Aorta (tissue), 5 donors: ENCODE data around the gene CHEK1. TPM values are rescaled to one million over a fixed set of nuclear protein-coding genes. Genes with fewer than 3 reads are reported as not detected.
"Not testable (repeated sequence)": the region's sequence is repeated elsewhere in the genome, so short reads cannot be mapped to it uniquely, and the experiment has no call there.

ENCODE experiments used
- ATAC-seq: fragments of 200-7000 bp; cut with Tn5 transposase; one replicate; pipeline ENCODE4 v1.9.1; 2022; ENCODE audit warnings: moderate library complexity; ENCODE audit not compliant: low FRiP score
- DNase-seq, 2 donors: peaks; one replicate each; pipeline ENCODE4 v3.0.0-alpha.2; 2020
- H3K27ac ChIP-seq, 2 donors: one replicate each; pipeline ENCODE4 v1.5.1; 2013; ENCODE audit warnings: low read length in 2 of 2, mild to moderate bottlenecking in 2 of 2, moderate library complexity in 2 of 2, control low read depth in 1 of 2, inconsistent platforms in 1 of 2, low read depth in 1 of 2
- H3K27me3 ChIP-seq, 2 donors: one replicate each; pipeline ENCODE4 v1.6.1; 2013; ENCODE audit warnings: control low read depth in 1 of 2, low read length in 1 of 2, mild to moderate bottlenecking in 1 of 2, moderate library complexity in 1 of 2; ENCODE audit not compliant: insufficient read depth in 2 of 2, control insufficient read depth in 1 of 2
- H3K36me3 ChIP-seq, 2 donors: one replicate each; pipeline ENCODE4 v1.6.1; 2013; ENCODE audit warnings: control low read depth in 1 of 2, low read length in 1 of 2, mild to moderate bottlenecking in 1 of 2; ENCODE audit not compliant: insufficient read depth in 2 of 2, control insufficient read depth in 1 of 2
- H3K4me1 ChIP-seq, 2 donors: one replicate each; pipeline ENCODE4 v1.6.1; 2013; ENCODE audit warnings: low read length in 2 of 2, control low read depth in 1 of 2, mild to moderate bottlenecking in 1 of 2, moderate library complexity in 1 of 2; ENCODE audit not compliant: insufficient read depth in 2 of 2, control insufficient read depth in 1 of 2
- H3K4me3 ChIP-seq, 2 donors: one replicate each; pipeline ENCODE4 v1.5.1; 2013; ENCODE audit warnings: low read length in 2 of 2, control low read depth in 1 of 2, mild to moderate bottlenecking in 1 of 2
- H3K9me3 ChIP-seq: one replicate; pipeline ENCODE4 v1.6.1; 2013; ENCODE audit warnings: mild to moderate bottlenecking, low read length; ENCODE audit not compliant: control insufficient read depth
- WGBS, 2 donors: extraction: QIAGEN DNeasy Blood & Tissue Kit; methylation state at CpG; one replicate each; pipeline ENCODE4 v1.1.7; 2013; 5-methylcytosine and 5-hydroxymethylcytosine counted together
- intact Hi-C, 2 donors: fragments of 100-400 bp; cut with DNase I; formaldehyde crosslinking; loops; one replicate each; pipeline versions ENCODE4 v1.14.2 to v1.15.0; 2022
- polyA plus RNA-seq, 2 donors: library from polyadenylated mRNA; stranded (reverse); fragments of 200-250 nt; gene quantifications; one replicate each; pipeline ENCODE4 v1.2.3, GENCODE V29; 2013
- total RNA-seq, 2 donors: library from RNA; stranded (reverse); fragmentation: NEBNext Ultra II Directional; extraction: Animal tissue kit (Norgen Biotek cat#: 25700); gene quantifications; one replicate each; pipeline ENCODE4 v1.2.1, GENCODE V29; 2021
- donor health status: healthy with polysubstance abuse.
- donor health status: Bipolar disorder and iron deficiency.
- donor health status: DM: no; HTN: no; CAD: no.
- donor health status: DM: no; HTN: no; CAD: no.
- donor health status: DM: yes; HTN: yes; CAD: no.

CHEK1 gene
- total and polyA plus RNA-seq, 4 donors: 2.1 to 6.2 (median 3.5) TPM

DNA sequence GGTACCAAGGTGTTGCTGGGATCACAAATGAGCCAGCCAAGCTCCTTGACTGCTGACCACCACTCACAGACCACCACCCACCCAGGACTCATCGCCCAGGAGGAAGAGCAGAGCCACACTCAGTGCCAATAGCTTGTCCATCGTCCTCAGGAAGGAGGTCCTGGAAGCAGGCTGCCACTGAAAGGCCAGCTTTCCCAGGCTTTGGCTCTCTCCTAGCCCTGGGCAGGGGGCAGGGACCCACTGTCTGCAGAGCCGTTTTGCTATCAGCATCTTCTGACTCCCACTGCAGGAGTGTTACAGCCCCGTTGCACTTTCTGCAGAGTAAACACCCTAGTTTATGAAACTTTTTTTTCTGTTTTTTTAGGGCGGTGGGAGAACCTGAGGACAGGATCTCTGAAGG is 67.9 kb downstream of the CHEK1 start:
- Histone ChIP-seq H3K4me1 (no peaks in the 10 kb centered on the region), H3K4me3 (no peak overlapping the region), H3K27ac (no peak overlapping the region), H3K36me3 (no peaks in the 10 kb centered on the region), H3K9me3 (no peaks in the 10 kb centered on the region), H3K27me3 (no peaks in the 10 kb centered on the region)
- WGBS, 2 donors: 73 to 74% methylated on average over 5 of the region's 5 CpGs
- DNase-seq (no peak), ATAC-seq (no peak)
- intact Hi-C loops: no loop called here

DNA sequence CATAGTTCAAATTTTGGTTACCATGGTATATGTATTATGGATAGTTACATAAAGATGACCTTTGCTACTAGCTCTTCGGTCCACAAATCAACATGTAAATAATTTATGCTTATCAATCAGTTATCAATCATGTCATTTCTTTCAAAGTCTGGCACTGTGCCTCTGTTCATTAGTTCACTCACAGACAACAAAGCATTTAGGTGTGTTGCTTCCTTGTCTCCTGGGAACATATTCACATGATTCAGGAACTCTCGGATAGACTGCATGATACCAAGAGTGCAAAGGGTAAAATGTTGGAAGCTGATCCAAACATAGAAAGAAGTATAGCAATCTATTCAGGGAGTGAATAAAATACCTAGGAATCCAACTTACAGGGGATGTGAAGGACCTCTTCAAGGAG is 70.0 kb downstream of the CHEK1 start:
- Histone ChIP-seq H3K27me3 (no peaks in the 10 kb centered on the region), H3K36me3 (no peaks in the 10 kb centered on the region), H3K9me3 (no peaks in the 10 kb centered on the region), H3K4me1 (no peaks in the 10 kb centered on the region), H3K27ac (no peak overlapping the region), H3K4me3 (no peak overlapping the region)
- ATAC-seq (no peak), DNase-seq (no peak)
- intact Hi-C loops: no loop called here
- WGBS, 2 donors: 89 to 91% methylated on average over 2 of the region's 2 CpGs

DNA sequence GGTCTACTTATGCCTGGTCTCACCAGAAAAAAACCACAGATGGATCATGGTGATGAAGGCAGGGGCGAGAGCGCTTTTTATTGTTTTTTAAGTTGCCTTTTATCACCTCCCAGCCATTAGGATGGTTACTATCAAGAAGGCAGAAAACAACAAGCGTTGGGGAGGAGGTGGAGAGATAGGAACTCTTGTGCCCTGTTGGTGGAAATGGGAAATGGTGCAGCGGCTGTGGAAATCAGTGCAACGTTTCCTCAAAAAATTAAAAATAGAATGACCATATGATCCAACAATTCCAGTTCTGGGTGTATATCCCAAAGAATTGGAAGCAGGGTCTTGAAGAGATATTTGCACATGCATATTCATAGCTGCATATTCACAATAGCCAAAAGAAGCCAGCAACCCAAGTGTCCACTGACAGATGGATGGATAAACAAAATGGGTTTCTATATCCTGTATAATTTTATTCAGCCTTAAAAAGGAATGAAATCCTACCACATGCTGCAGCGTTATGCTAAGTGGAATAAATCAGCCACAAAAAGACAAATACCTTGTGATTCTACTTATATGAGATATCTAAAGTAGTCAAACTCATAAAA is 76.2 kb downstream of the CHEK1 start:
- H3K4me1 ChIP-seq: no peaks in the 10 kb centered on the region
- no peak overlapping the region for H3K27ac ChIP-seq
- intact Hi-C loops: no loop called here
- 74 to 77% methylated on average over 6 of the region's 6 CpGs for WGBS, 2 donors
- no peaks in the 10 kb centered on the region for H3K27me3 ChIP-seq
- ATAC-seq (no peak), DNase-seq (no peak)
- H3K36me3 ChIP-seq: no peaks in the 10 kb centered on the region
- no peak overlapping the region for H3K4me3 ChIP-seq
- no peaks in the 10 kb centered on the region for H3K9me3 ChIP-seq

DNA sequence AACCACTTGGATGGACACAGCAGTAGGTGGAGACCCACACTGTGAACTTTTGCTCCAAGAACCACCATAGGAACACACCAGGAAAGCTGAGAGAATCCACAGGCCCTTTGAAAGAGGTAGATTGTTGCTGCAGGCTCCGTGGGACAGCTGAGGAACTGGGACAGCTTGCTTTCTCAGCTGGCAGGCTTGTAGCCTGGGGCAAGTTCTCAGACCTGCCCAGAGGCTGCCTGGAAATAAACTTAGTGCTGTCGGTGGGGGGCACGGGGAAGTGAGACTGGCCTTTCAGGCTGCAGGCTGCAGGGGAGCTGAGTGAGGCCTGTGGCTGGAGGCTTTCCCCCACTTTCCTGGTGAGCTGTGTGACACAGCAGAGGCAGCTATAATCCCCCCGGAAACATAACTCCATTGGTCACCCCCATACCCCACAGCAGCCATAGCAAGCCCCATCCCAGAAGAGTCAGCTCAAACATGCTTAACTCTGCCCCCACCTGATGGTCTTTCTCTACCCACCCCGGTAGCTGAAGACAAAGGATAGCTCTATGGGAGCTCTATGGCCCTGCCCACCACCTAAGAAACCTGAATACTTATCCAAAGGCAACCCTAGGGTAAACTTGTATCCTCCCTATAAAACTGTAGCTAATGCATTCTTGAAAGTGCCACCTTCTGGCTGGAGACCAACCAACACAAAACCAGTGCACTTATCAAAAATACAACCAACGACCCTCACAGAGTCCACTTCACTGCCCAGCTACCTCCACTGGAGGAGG is 77.1 kb downstream of the CHEK1 start:
- ATAC-seq (no peak), DNase-seq (no peak)
- no peaks in the 10 kb centered on the region for H3K9me3 ChIP-seq
- intact Hi-C loops: no loop called here
- WGBS, 2 donors: 32 to 36% methylated on average over 6 of the region's 6 CpGs
- no peak overlapping the region for H3K4me3 ChIP-seq
- no peaks in the 10 kb centered on the region for H3K4me1 ChIP-seq
- H3K27me3 ChIP-seq: no peaks in the 10 kb centered on the region
- H3K36me3 ChIP-seq: no peaks in the 10 kb centered on the region
- no peak overlapping the region for H3K27ac ChIP-seq

DNA sequence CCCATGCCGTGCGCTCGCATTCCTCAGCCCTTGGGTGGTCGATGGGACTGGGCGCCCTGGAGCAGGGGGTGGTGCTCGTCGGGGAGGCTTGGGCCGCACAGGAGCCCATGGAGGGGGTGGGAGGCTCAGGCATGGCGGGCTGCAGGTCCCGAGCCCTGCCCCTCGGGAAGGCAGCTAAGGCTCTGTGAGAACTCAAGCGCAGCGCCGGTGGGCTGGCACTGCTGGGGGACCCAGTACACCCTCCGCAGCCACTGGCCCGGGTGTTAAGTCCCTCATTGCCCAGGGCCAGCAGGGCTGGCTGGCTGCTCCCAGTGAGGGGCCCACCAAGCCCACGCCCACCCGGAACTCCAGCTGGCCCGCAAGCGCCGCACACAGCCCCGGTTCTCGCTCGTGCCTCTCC is 79.7 kb downstream of the CHEK1 start:
- WGBS, 2 donors: 90 to 93% methylated on average over 19 to 24 of the region's 24 CpGs
- H3K4me3 ChIP-seq, intact Hi-C loops, H3K9me3 ChIP-seq, H3K4me1 ChIP-seq, H3K36me3 ChIP-seq, H3K27ac ChIP-seq, ATAC-seq, H3K27me3 ChIP-seq, DNase-seq: not testable (repeated sequence)

DNA sequence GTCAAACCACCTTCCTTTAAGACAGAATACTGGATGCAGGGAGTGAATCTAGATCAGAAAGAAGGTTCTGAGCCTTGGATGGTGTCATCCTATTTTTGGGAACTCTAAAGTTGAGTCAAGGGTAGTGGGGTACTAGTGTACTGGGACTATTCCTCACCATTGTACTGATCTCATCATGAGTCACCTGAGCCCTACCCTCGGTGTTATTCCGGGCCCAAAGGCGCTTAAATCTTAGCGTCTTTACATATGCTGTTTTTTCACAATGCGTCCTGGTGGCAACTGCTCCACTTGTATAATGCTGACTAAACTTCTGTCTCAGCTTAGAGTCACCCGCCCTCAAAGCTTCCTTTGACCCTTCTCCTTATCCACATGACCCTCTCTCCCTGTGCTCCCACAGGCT is 95.8 kb downstream of the CHEK1 start:
- intact Hi-C loops: loop anchor here in 1 of 2 donors (5.0 kb wide), 1 partner anchor 152 kb away; no protein-coding TSS in a partner anchor
- H3K36me3 ChIP-seq: no peaks in the 10 kb centered on the region
- DNase-seq (no peak), ATAC-seq (no peak)
- H3K27me3 ChIP-seq: no peaks in the 10 kb centered on the region
- H3K27ac ChIP-seq: no peak overlapping the region
- no peaks in the 10 kb centered on the region for H3K4me1 ChIP-seq
- H3K4me3 ChIP-seq: no peak overlapping the region
- no peaks in the 10 kb centered on the region for H3K9me3 ChIP-seq
- 76 to 87% methylated on average over 6 of the region's 6 CpGs for WGBS, 2 donors

DNA sequence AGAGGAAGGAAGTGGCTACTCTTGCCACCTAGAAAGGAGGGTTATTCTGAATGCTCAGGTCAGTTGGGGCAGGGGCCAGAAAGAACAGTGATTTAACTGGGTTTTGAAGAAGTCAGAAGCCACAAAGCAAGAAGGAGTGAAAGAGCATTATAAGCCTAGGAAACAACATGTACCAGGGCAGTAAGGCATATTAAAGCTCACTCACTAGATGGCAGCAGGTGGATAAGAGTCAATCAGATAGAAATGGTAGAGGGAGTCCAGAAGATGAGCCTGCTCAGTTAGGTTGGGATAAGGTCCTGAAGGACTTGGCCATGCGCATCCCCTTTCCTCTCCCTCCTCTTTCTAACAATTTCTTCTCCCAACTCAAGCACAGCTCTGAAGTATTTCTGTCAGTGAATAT is 99.2 kb downstream of the CHEK1 start:
- DNase-seq: no peak
- no peaks in the 10 kb centered on the region for H3K36me3 ChIP-seq
- no peaks in the 10 kb centered on the region for H3K9me3 ChIP-seq
- no peak for ATAC-seq
- no peak overlapping the region for H3K4me3 ChIP-seq
- H3K27me3 ChIP-seq: no peaks in the 10 kb centered on the region
- intact Hi-C loops: loop anchor here in 1 of 2 donors (5.0 kb wide), 1 partner anchor 148 kb away; no protein-coding TSS in a partner anchor
- no peak overlapping the region for H3K27ac ChIP-seq
- WGBS, 2 donors: 90 to 95% methylated on average over 1 of the region's 1 CpG
- no peaks in the 10 kb centered on the region for H3K4me1 ChIP-seq
